HG03565 (cell line): ENCODE measurements around the gene IGF2BP3.
A peak's percentile ranks its signal among the peaks of the same experiment; 100 is the strongest.

Experiments
- ATAC-seq: cut with Tn5 transposase; IDR thresholded peaks from one replicate; pipeline ENCODE4 v1.9.1; 2021; ENCODE audit warnings: mild to moderate bottlenecking, moderate library complexity; ENCODE audit not compliant: unreplicated experiment

The IGF2BP3 gene

GRCh38 chr7:23380961-23381360 is 89.3 kb downstream of the IGF2BP3 start:
- no peak for ATAC-seq

- no peak for ATAC-seq
Observed at GRCh38 chr7:23380556-23380955, 89.7 kb downstream of the IGF2BP3 start.

- no peak for ATAC-seq
Observed at GRCh38 chr7:23378996-23379395, 91.3 kb downstream of the IGF2BP3 start.

- no peak for ATAC-seq
Observed at GRCh38 chr7:23377134-23377533, 93.2 kb downstream of the IGF2BP3 start.

- ATAC-seq: peak; percentile 55
Observed at GRCh38 chr7:23373151-23374004, 96.9 kb downstream of the IGF2BP3 start.

GRCh38 chr7:23372611-23373010 is 97.7 kb downstream of the IGF2BP3 start:
- no peak for ATAC-seq

- no peak for ATAC-seq
Observed at GRCh38 chr7:23371654-23372053, 98.6 kb downstream of the IGF2BP3 start.

GRCh38 chr7:23369695-23370404 is 100.4 kb downstream of the IGF2BP3 start:
- ATAC-seq: no peak

- ATAC-seq: no peak
Observed at GRCh38 chr7:23369100-23369499, 101.2 kb downstream of the IGF2BP3 start.

- ATAC-seq: no peak
Observed at GRCh38 chr7:23358152-23358674, 112.1 kb downstream of the IGF2BP3 start.

- ATAC-seq: peak; percentile 43
Observed at GRCh38 chr7:23357190-23358093, 112.8 kb downstream of the IGF2BP3 start.

- ATAC-seq: no peak
Observed at GRCh38 chr7:23356726-23357125, 113.6 kb downstream of the IGF2BP3 start.

- no peak for ATAC-seq
Observed at GRCh38 chr7:23356168-23356567, 114.1 kb downstream of the IGF2BP3 start.

- ATAC-seq: no peak
Observed at GRCh38 chr7:23353172-23353571, 117.1 kb downstream of the IGF2BP3 start.

GRCh38 chr7:23350466-23350865 is 119.8 kb downstream of the IGF2BP3 start:
- ATAC-seq: no peak

GRCh38 chr7:23349484-23350157 is 120.7 kb downstream of the IGF2BP3 start:
- ATAC-seq: no peak

- no peak for ATAC-seq
Observed at GRCh38 chr7:23347682-23348180, 122.6 kb downstream of the IGF2BP3 start.

GRCh38 chr7:23347033-23347681 is 123.1 kb downstream of the IGF2BP3 start:
- no peak for ATAC-seq

GRCh38 chr7:23346316-23346715 is 124.0 kb downstream of the IGF2BP3 start:
- no peak for ATAC-seq

GRCh38 chr7:23345601-23346000 is 124.7 kb downstream of the IGF2BP3 start:
- ATAC-seq: no peak
